AG09309 (cell line): ENCODE data around the gene UTS2R.

ENCODE experiments used
- DNase-seq: peaks from one replicate; pipeline ENCODE4 v3.0.0-alpha.2; 2010; ENCODE audit warnings: low read depth
- H3K4me3 ChIP-seq: 2 replicates; pipeline ENCODE4 v1.5.1; 2011; ENCODE audit warnings: mild to moderate bottlenecking, low read depth, low read length, moderate library complexity; ENCODE audit not compliant: control insufficient read depth
- CTCF ChIP-seq: IDR thresholded peaks from 2 replicates; pipeline ENCODE4 v1.5.1; 2011; ENCODE audit warnings: mild to moderate bottlenecking, low read depth, low read length, inconsistent platforms; ENCODE audit not compliant: insufficient read depth, control insufficient read depth; ENCODE audit errors: missing control alignments

UTS2R gene

GRCh38 chr17:82419540-82419939, 48.0 kb downstream of the UTS2R start:
- no peak for DNase-seq
- no peak for TF ChIP-seq CTCF

GRCh38 chr17:82424001-82424862, 52.7 kb downstream of the UTS2R start:
- H3K4me3 ChIP-seq: no peak overlapping the region
- DNase-seq: no peak
- TF ChIP-seq CTCF: peak; percentile 76

More at GRCh38 chr17:82419540-82419939, 48.0 kb downstream of the UTS2R start:
- no peak overlapping the region for H3K4me3 ChIP-seq

GRCh38 chr17:82424863-82425159, 53.2 kb downstream of the UTS2R start:
- no peak for TF ChIP-seq CTCF
- DNase-seq: no peak
- no peak overlapping the region for H3K4me3 ChIP-seq
